Epithelial cell of prostate (primary cell): ENCODE data around the gene TMEM272.

Experiments used
- DNase-seq: peaks from one replicate; pipeline ENCODE4 v3.0.0-alpha.2; 2011; ENCODE audit warnings: low read depth, low spot score
- H3K27ac ChIP-seq: fragments of 450-650 bp; 2 replicates; pipeline ENCODE4 v1.5.1; 2017; ENCODE audit warnings: mild to moderate bottlenecking

TMEM272 gene

GRCh38 chr13:51808811-51809210, 36.2 kb downstream of the TMEM272 start:
- H3K27ac ChIP-seq = no peak overlapping the region

GRCh38 chr13:51807041-51807440, 37.9 kb downstream of the TMEM272 start:
- no peak for DNase-seq
- no peak overlapping the region for H3K27ac ChIP-seq

More at GRCh38 chr13:51808811-51809210, 36.2 kb downstream of the TMEM272 start:
- DNase-seq = no peak

GRCh38 chr13:51806566-51806965, 38.4 kb downstream of the TMEM272 start:
- H3K27ac ChIP-seq = no peak overlapping the region
- DNase-seq = no peak

GRCh38 chr13:51805925-51806324, 39.1 kb downstream of the TMEM272 start:
- no peak overlapping the region for H3K27ac ChIP-seq
- no peak for DNase-seq

- no peak overlapping the region for H3K27ac ChIP-seq
- no peak for DNase-seq
These were observed 39.7 kb downstream of the TMEM272 start for GRCh38 chr13:51805313-51805712.

- H3K27ac ChIP-seq = peak overlapping the region; percentile 92
- no peak for DNase-seq
These were observed 40.4 kb downstream of the TMEM272 start for GRCh38 chr13:51804295-51805172.

GRCh38 chr13:51803422-51804294, 41.3 kb downstream of the TMEM272 start, which contains the start of gene DHRS12:
Gene DHRS12 (minus strand): TSS chr13:51804163. CDS start chr13:51799659, 4,504 bp downstream.
- no peak for DNase-seq
- peak within 1 kb of the TSS; percentile 92 for H3K27ac ChIP-seq

- no peak for DNase-seq
- H3K27ac ChIP-seq = peak overlapping the region; percentile 92
These were observed 42.2 kb downstream of the TMEM272 start for GRCh38 chr13:51802631-51803418.

- peak overlapping the region; percentile 92 for H3K27ac ChIP-seq
- no peak for DNase-seq
These were observed 43.3 kb downstream of the TMEM272 start for GRCh38 chr13:51801631-51802099.

- H3K27ac ChIP-seq = no peak overlapping the region
- DNase-seq = no peak
These were observed 44.5 kb downstream of the TMEM272 start for GRCh38 chr13:51800486-51800885.

GRCh38 chr13:51799261-51799660, 45.7 kb downstream of the TMEM272 start:
- no peak overlapping the region for H3K27ac ChIP-seq
- no peak for DNase-seq

GRCh38 chr13:51797664-51798488, 47.1 kb downstream of the TMEM272 start:
- H3K27ac ChIP-seq = no peak overlapping the region
- peak; percentile 48 for DNase-seq

GRCh38 chr13:51796546-51796945, 48.4 kb downstream of the TMEM272 start:
- H3K27ac ChIP-seq = no peak overlapping the region
- DNase-seq = no peak

GRCh38 chr13:51795419-51795818, 49.6 kb downstream of the TMEM272 start:
- DNase-seq = no peak

GRCh38 chr13:51794964-51795363, 50.0 kb downstream of the TMEM272 start:
- DNase-seq = no peak
- H3K27ac ChIP-seq = no peak overlapping the region

More at GRCh38 chr13:51795419-51795818, 49.6 kb downstream of the TMEM272 start:
- H3K27ac ChIP-seq = no peak overlapping the region

- peak overlapping the region; percentile 54 for H3K27ac ChIP-seq
These were observed 51.3 kb downstream of the TMEM272 start for GRCh38 chr13:51793570-51794271.

GRCh38 chr13:51786425-51787265, 58.3 kb downstream of the TMEM272 start:
- DNase-seq = no peak
- H3K27ac ChIP-seq = no peak overlapping the region

More at GRCh38 chr13:51793570-51794271, 51.3 kb downstream of the TMEM272 start:
- peak; percentile 51 for DNase-seq
